ENCODE measurements around the gene ARID5B.

Gene ARID5B

GRCh38 chr10:62106929-62107519 lies 205.5 kb downstream of the ARID5B start:
- H3K27ac ChIP-seq (ENCODE audit: low read length): no peak overlapping the region
- no peaks in the 10 kb centered on the region for H3K36me3 ChIP-seq (ENCODE audit: control insufficient read depth in 2 of 2, insufficient read depth in 2 of 2, low read length in 2 of 2)
- no peaks in the 10 kb centered on the region for H3K4me1 ChIP-seq (ENCODE audit: control insufficient read depth, insufficient read depth, low read length)
- H3K27me3 ChIP-seq (ENCODE audit: control insufficient read depth in 1 of 2, insufficient read depth in 2 of 2, low read length in 2 of 2): no peaks in the 10 kb centered on the region
- no peak overlapping the region for H3K9ac ChIP-seq (ENCODE audit: low read length in 2 of 2)
- no peak overlapping the region for H3K4me3 ChIP-seq (ENCODE audit: low read length in 2 of 2)
- no peaks in the 10 kb centered on the region for H3K9me3 ChIP-seq (ENCODE audit: control insufficient read depth in 2 of 2, low read length in 2 of 2)

GRCh38 chr10:62108759-62109586 lies 207.5 kb downstream of the ARID5B start:
- Histone ChIP-seq H3K27me3 (ENCODE audit: control insufficient read depth in 1 of 2, insufficient read depth in 2 of 2, low read length in 2 of 2) (no peaks in the 10 kb centered on the region), H3K9me3 (ENCODE audit: control insufficient read depth in 2 of 2, low read length in 2 of 2) (no peaks in the 10 kb centered on the region), H3K36me3 (ENCODE audit: control insufficient read depth in 2 of 2, insufficient read depth in 2 of 2, low read length in 2 of 2) (no peaks in the 10 kb centered on the region), H3K4me3 (ENCODE audit: low read length in 2 of 2) (no peak overlapping the region), H3K4me1 (ENCODE audit: control insufficient read depth, insufficient read depth, low read length) (no peaks in the 10 kb centered on the region), H3K27ac (ENCODE audit: low read length) (no peak overlapping the region), H3K9ac (ENCODE audit: low read length in 2 of 2) (no peak overlapping the region)

GRCh38 chr10:62109587-62110293 lies 208.2 kb downstream of the ARID5B start:
- no peak overlapping the region for H3K27ac ChIP-seq (ENCODE audit: low read length)
- H3K9me3 ChIP-seq (ENCODE audit: control insufficient read depth in 2 of 2, low read length in 2 of 2): no peaks in the 10 kb centered on the region
- H3K36me3 ChIP-seq (ENCODE audit: control insufficient read depth in 2 of 2, insufficient read depth in 2 of 2, low read length in 2 of 2): no peaks in the 10 kb centered on the region
- H3K4me3 ChIP-seq (ENCODE audit: low read length in 2 of 2): no peak overlapping the region
- H3K9ac ChIP-seq (ENCODE audit: low read length in 2 of 2): no peak overlapping the region
- H3K4me1 ChIP-seq (ENCODE audit: control insufficient read depth, insufficient read depth, low read length): no peaks in the 10 kb centered on the region
- no peaks in the 10 kb centered on the region for H3K27me3 ChIP-seq (ENCODE audit: control insufficient read depth in 1 of 2, insufficient read depth in 2 of 2, low read length in 2 of 2)

GRCh38 chr10:62112300-62112699 lies 210.8 kb downstream of the ARID5B start:
- H3K36me3 ChIP-seq (ENCODE audit: control insufficient read depth in 2 of 2, insufficient read depth in 2 of 2, low read length in 2 of 2): no peaks in the 10 kb centered on the region
- H3K4me1 ChIP-seq (ENCODE audit: control insufficient read depth, insufficient read depth, low read length): no peaks in the 10 kb centered on the region
- H3K9me3 ChIP-seq (ENCODE audit: control insufficient read depth in 2 of 2, low read length in 2 of 2): no peaks in the 10 kb centered on the region
- no peak overlapping the region for H3K27ac ChIP-seq (ENCODE audit: low read length)
- H3K9ac ChIP-seq (ENCODE audit: low read length in 2 of 2): no peak overlapping the region
- no peaks in the 10 kb centered on the region for H3K27me3 ChIP-seq (ENCODE audit: control insufficient read depth in 1 of 2, insufficient read depth in 2 of 2, low read length in 2 of 2)
- H3K4me3 ChIP-seq (ENCODE audit: low read length in 2 of 2): no peak overlapping the region

- H3K27ac ChIP-seq (ENCODE audit: low read length): no peak overlapping the region
- no peaks in the 10 kb centered on the region for H3K9me3 ChIP-seq (ENCODE audit: control insufficient read depth in 2 of 2, low read length in 2 of 2)
- no peaks in the 10 kb centered on the region for H3K27me3 ChIP-seq (ENCODE audit: control insufficient read depth in 1 of 2, insufficient read depth in 2 of 2, low read length in 2 of 2)
- H3K36me3 ChIP-seq (ENCODE audit: control insufficient read depth in 2 of 2, insufficient read depth in 2 of 2, low read length in 2 of 2): no peaks in the 10 kb centered on the region
- H3K4me3 ChIP-seq (ENCODE audit: low read length in 2 of 2): no peak overlapping the region
- H3K9ac ChIP-seq (ENCODE audit: low read length in 2 of 2): no peak overlapping the region
- no peaks in the 10 kb centered on the region for H3K4me1 ChIP-seq (ENCODE audit: control insufficient read depth, insufficient read depth, low read length)
These were observed 211.5 kb downstream of the ARID5B start for GRCh38 chr10:62112963-62113362.

- no peaks in the 10 kb centered on the region for H3K9me3 ChIP-seq (ENCODE audit: control insufficient read depth in 2 of 2, low read length in 2 of 2)
- no peak overlapping the region for H3K9ac ChIP-seq (ENCODE audit: low read length in 2 of 2)
- H3K27ac ChIP-seq (ENCODE audit: low read length): no peak overlapping the region
- no peak overlapping the region for H3K4me3 ChIP-seq (ENCODE audit: low read length in 2 of 2)
- no peaks in the 10 kb centered on the region for H3K27me3 ChIP-seq (ENCODE audit: control insufficient read depth in 1 of 2, insufficient read depth in 2 of 2, low read length in 2 of 2)
- H3K36me3 ChIP-seq (ENCODE audit: control insufficient read depth in 2 of 2, insufficient read depth in 2 of 2, low read length in 2 of 2): no peaks in the 10 kb centered on the region
- H3K4me1 ChIP-seq (ENCODE audit: control insufficient read depth, insufficient read depth, low read length): no peaks in the 10 kb centered on the region
These were observed 212.2 kb downstream of the ARID5B start for GRCh38 chr10:62113680-62114079.

GRCh38 chr10:62115321-62115720 lies 213.8 kb downstream of the ARID5B start:
- H3K4me3 ChIP-seq (ENCODE audit: low read length in 2 of 2): no peak overlapping the region
- H3K27ac ChIP-seq (ENCODE audit: low read length): no peak overlapping the region
- H3K9ac ChIP-seq (ENCODE audit: low read length in 2 of 2): no peak overlapping the region
- no peaks in the 10 kb centered on the region for H3K36me3 ChIP-seq (ENCODE audit: control insufficient read depth in 2 of 2, insufficient read depth in 2 of 2, low read length in 2 of 2)
- no peaks in the 10 kb centered on the region for H3K9me3 ChIP-seq (ENCODE audit: control insufficient read depth in 2 of 2, low read length in 2 of 2)
- no peaks in the 10 kb centered on the region for H3K4me1 ChIP-seq (ENCODE audit: control insufficient read depth, insufficient read depth, low read length)
- H3K27me3 ChIP-seq (ENCODE audit: control insufficient read depth in 1 of 2, insufficient read depth in 2 of 2, low read length in 2 of 2): no peaks in the 10 kb centered on the region

GRCh38 chr10:62115842-62116241 lies 214.3 kb downstream of the ARID5B start:
- Histone ChIP-seq H3K27me3 (ENCODE audit: control insufficient read depth in 1 of 2, insufficient read depth in 2 of 2, low read length in 2 of 2) (no peaks in the 10 kb centered on the region), H3K9me3 (ENCODE audit: control insufficient read depth in 2 of 2, low read length in 2 of 2) (no peaks in the 10 kb centered on the region), H3K4me3 (ENCODE audit: low read length in 2 of 2) (no peak overlapping the region), H3K4me1 (ENCODE audit: control insufficient read depth, insufficient read depth, low read length) (no peaks in the 10 kb centered on the region), H3K36me3 (ENCODE audit: control insufficient read depth in 2 of 2, insufficient read depth in 2 of 2, low read length in 2 of 2) (no peaks in the 10 kb centered on the region), H3K9ac (ENCODE audit: low read length in 2 of 2) (no peak overlapping the region), H3K27ac (ENCODE audit: low read length) (no peak overlapping the region)

- no peaks in the 10 kb centered on the region for H3K9me3 ChIP-seq (ENCODE audit: control insufficient read depth in 2 of 2, low read length in 2 of 2)
- H3K9ac ChIP-seq (ENCODE audit: low read length in 2 of 2): no peak overlapping the region
- no peaks in the 10 kb centered on the region for H3K36me3 ChIP-seq (ENCODE audit: control insufficient read depth in 2 of 2, insufficient read depth in 2 of 2, low read length in 2 of 2)
- H3K4me3 ChIP-seq (ENCODE audit: low read length in 2 of 2): no peak overlapping the region
- H3K4me1 ChIP-seq (ENCODE audit: control insufficient read depth, insufficient read depth, low read length): no peaks in the 10 kb centered on the region
- no peak overlapping the region for H3K27ac ChIP-seq (ENCODE audit: low read length)
- H3K27me3 ChIP-seq (ENCODE audit: control insufficient read depth in 1 of 2, insufficient read depth in 2 of 2, low read length in 2 of 2): no peaks in the 10 kb centered on the region
These were observed 215.4 kb downstream of the ARID5B start for GRCh38 chr10:62116896-62117295.

GRCh38 chr10:62121187-62121530 lies 219.7 kb downstream of the ARID5B start:
- Histone ChIP-seq H3K4me3 (ENCODE audit: low read length in 2 of 2) (no peak overlapping the region), H3K9me3 (ENCODE audit: control insufficient read depth in 2 of 2, low read length in 2 of 2) (no peaks in the 10 kb centered on the region), H3K27me3 (ENCODE audit: control insufficient read depth in 1 of 2, insufficient read depth in 2 of 2, low read length in 2 of 2) (no peaks in the 10 kb centered on the region), H3K4me1 (ENCODE audit: control insufficient read depth, insufficient read depth, low read length) (no peaks in the 10 kb centered on the region), H3K27ac (ENCODE audit: low read length) (no peak overlapping the region), H3K36me3 (ENCODE audit: control insufficient read depth in 2 of 2, insufficient read depth in 2 of 2, low read length in 2 of 2) (no peaks in the 10 kb centered on the region), H3K9ac (ENCODE audit: low read length in 2 of 2) (no peak overlapping the region)

GRCh38 chr10:62127975-62128374 lies 226.5 kb downstream of the ARID5B start:
- H3K4me3 ChIP-seq (ENCODE audit: low read length in 2 of 2): no peak overlapping the region
- no peak overlapping the region for H3K9ac ChIP-seq (ENCODE audit: low read length in 2 of 2)
- H3K9me3 ChIP-seq (ENCODE audit: control insufficient read depth in 2 of 2, low read length in 2 of 2): no peaks in the 10 kb centered on the region
- H3K27ac ChIP-seq (ENCODE audit: low read length): no peak overlapping the region
- H3K4me1 ChIP-seq (ENCODE audit: control insufficient read depth, insufficient read depth, low read length): no peaks in the 10 kb centered on the region
- H3K27me3 ChIP-seq (ENCODE audit: control insufficient read depth in 1 of 2, insufficient read depth in 2 of 2, low read length in 2 of 2): no peaks in the 10 kb centered on the region
- no peaks in the 10 kb centered on the region for H3K36me3 ChIP-seq (ENCODE audit: control insufficient read depth in 2 of 2, insufficient read depth in 2 of 2, low read length in 2 of 2)
